ENCODE data around the gene GPR78. TPM values are rescaled to one million over a fixed set of nuclear protein-coding genes. Genes with fewer than 3 reads are reported as not detected.
A peak's percentile ranks its signal among the peaks of the same experiment; 100 is the strongest.

The GPR78 gene
- total RNA-seq, 6 donors from 2014 or later: 0.03 to 0.07 TPM; not detected in 4

DNA sequence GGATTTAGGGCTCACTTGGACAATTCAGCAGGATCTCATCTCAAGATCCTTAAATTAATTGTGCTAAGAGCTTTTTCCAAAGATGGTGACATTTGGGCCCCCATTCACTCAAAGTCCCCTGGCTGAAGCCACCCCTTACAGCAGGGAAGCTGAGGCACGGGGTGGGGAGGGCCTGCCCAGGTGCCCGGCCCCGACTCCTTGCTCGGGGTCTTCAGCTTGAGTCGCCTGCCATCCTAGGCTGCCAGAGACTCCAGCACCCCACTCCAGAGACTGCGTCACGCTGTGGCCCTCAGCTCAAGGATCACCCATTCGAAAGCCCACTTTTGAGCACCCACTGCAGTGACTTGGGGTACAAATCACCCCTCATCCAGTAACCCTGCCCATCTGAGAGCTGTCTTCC lies 39.2 kb upstream of the GPR78 start:
- WGBS, 2 donors: 68 to 86% methylated on average over 3 to 8 of the region's 8 CpGs

DNA sequence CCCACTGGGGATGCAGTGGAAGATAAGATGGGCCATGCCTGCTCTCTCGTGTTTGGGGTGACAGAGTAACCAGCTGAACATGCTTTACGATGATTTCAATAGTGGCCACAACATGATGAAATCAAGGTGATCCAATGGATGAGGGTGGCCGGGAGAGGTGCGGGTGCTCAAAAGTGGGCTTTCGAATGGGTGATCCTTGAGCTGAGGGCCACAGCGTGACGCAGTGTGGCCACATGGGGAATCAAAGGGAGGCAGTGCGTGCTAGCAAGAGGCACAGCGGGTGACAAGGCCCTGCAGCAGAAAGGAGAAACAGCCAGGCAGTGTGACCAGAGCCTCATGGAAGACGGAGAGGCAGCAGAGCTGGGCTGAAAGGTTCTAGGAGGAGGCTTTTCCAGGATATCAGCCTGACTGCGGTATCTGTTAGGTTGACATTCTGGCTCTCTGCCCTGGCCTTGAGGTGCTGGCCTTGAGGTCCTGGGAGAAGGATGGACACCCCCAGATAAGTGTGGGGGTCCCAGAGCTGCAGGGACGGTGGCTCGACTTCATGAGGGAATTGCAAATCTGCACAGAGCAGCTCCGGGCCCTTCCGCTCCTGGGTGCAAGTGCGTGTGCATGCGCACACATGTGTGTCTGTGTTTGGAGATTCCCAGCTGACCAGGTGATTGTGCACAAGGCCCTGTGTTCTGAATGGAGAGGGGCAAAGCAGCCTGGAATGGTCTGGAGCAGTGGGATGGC lies 38.0 kb upstream of the GPR78 start:
- Histone ChIP-seq H3K27me3 (no peaks in the 10 kb centered on the region), H3K9me3 (no peaks in the 10 kb centered on the region), H3K27ac (no peak overlapping the region), H3K4me3 (no peak overlapping the region), H3K36me3 (no peaks in the 10 kb centered on the region), H3K4me1 (peaks cover 4 to 15% (median 7%) of the 10 kb centered on the region in 4 donors)
- ATAC-seq (ENCODE audit: low FRiP score in 2 of 2) (no peak), DNase-seq (peak in 1 of 2 donors; percentile 34)
- WGBS, 2 donors: 90% methylated on average over 17 of the region's 17 CpGs
- TF ChIP-seq EP300 (IDR thresholded peaks at IDR 0.05) (no peak), POLR2AphosphoS5 (IDR thresholded peaks at IDR 0.05) (no peak)

More for the DNA sequence above, 39.2 kb upstream of the GPR78 start:
- DNase-seq (no peak), ATAC-seq (ENCODE audit: low FRiP score in 2 of 2) (no peak)
- H3K4me1 ChIP-seq: peaks cover 10 to 21% (median 14%) of the 10 kb centered on the region in 4 donors
- no peak overlapping the region for H3K4me3 ChIP-seq
- H3K27me3 ChIP-seq: no peaks in the 10 kb centered on the region
- H3K36me3 ChIP-seq: no peaks in the 10 kb centered on the region
- no peak overlapping the region for H3K27ac ChIP-seq
- TF ChIP-seq POLR2A (IDR thresholded peaks at IDR 0.05) (no peak), EP300 (IDR thresholded peaks at IDR 0.05) (no peak), POLR2AphosphoS5 (IDR thresholded peaks at IDR 0.05) (no peak)
- TF ChIP-seq, protein P1, sequence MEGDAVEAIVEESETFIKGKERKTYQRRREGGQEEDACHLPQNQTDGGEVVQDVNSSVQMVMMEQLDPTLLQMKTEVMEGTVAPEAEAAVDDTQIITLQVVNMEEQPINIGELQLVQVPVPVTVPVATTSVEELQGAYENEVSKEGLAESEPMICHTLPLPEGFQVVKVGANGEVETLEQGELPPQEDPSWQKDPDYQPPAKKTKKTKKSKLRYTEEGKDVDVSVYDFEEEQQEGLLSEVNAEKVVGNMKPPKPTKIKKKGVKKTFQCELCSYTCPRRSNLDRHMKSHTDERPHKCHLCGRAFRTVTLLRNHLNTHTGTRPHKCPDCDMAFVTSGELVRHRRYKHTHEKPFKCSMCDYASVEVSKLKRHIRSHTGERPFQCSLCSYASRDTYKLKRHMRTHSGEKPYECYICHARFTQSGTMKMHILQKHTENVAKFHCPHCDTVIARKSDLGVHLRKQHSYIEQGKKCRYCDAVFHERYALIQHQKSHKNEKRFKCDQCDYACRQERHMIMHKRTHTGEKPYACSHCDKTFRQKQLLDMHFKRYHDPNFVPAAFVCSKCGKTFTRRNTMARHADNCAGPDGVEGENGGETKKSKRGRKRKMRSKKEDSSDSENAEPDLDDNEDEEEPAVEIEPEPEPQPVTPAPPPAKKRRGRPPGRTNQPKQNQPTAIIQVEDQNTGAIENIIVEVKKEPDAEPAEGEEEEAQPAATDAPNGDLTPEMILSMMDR (IDR thresholded peaks at IDR 0.05): no peak
- no peaks in the 10 kb centered on the region for H3K9me3 ChIP-seq

DNA sequence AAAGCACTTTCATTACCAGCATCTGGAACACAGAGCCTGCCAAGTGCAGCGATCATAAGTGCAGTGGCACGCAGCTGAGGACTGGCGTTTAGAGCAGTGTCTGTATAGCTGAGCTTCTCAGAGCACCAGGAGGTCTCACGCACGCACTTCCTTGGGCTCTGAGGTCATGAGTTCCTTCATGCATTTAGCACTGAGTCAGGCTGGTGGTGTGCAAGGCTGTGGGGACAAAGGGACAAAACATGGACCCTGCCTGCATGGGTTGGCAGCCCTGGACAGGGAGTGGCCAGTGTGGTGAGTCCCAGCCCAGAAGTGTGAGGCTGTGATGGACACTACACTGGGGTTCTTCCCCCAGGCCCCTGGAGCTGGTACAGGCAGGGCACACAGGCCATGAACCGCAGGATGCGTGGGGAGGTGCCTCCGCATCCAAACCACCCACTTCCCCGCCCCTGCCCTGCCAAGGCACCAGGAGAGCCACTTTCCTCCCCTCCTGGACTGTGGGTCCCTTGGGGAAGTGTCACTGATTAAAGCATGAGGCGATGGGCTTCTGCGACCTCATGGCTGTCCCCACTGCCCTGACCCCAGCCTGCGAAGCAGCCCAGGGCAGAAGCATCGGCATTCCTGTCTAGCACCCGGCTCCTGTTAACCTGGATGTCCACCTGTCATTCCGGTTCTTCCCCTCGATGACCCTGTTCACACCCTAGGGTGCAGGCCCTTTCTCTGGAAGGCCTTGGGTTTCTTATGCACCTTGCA lies 37.2 kb upstream of the GPR78 start:
- DNase-seq: no peak

DNA sequence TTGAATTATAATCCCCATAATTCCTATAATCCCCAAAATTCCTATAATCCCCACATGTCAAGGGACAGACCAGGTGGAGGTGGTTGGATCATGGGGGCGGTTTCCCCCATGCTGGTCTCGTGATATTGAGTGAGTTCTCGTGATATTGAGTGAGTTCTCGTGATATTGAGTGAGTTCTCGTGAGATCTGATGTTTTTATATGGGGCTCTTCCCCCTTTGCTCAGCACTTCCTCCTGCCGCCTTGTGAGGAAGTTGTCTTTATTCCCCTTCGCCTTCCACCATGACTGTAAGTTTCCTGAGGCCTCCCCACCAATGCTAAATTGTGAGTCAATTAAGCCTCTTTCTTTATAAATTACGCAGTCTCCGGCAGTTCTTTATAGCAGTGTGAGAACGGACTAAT lies 36.6 kb upstream of the GPR78 start:
- Histone ChIP-seq H3K36me3 (no peaks in the 10 kb centered on the region), H3K9me3 (no peaks in the 10 kb centered on the region), H3K4me3 (no peak overlapping the region), H3K27me3 (no peaks in the 10 kb centered on the region), H3K4me1 (peaks cover 0 to 3% (median 0%) of the 10 kb centered on the region in 4 donors), H3K27ac (no peak overlapping the region)
- WGBS, 2 donors: 76 to 89% methylated on average over 10 of the region's 10 CpGs
- ATAC-seq (ENCODE audit: low FRiP score in 2 of 2): no peak
- DNase-seq: no peak
- TF ChIP-seq EP300 (IDR thresholded peaks at IDR 0.05): no peak
- TF ChIP-seq POLR2AphosphoS5 (IDR thresholded peaks at IDR 0.05): no peak
- TF ChIP-seq POLR2A (IDR thresholded peaks at IDR 0.05): no peak
- TF ChIP-seq, protein P1 (IDR thresholded peaks at IDR 0.05): no peak

More for the DNA sequence above, 37.2 kb upstream of the GPR78 start:
- Histone ChIP-seq H3K9me3 (no peaks in the 10 kb centered on the region), H3K27me3 (no peaks in the 10 kb centered on the region), H3K4me3 (no peak overlapping the region), H3K36me3 (no peaks in the 10 kb centered on the region), H3K4me1 (peaks cover 0 to 7% (median under 1%) of the 10 kb centered on the region in 4 donors), H3K27ac (no peak overlapping the region)
- ATAC-seq (ENCODE audit: low FRiP score in 2 of 2): no peak
- WGBS, 2 donors: 91 to 92% methylated on average over 8 to 16 of the region's 16 CpGs
- TF ChIP-seq, protein P1 (IDR thresholded peaks at IDR 0.05): no peak

DNA sequence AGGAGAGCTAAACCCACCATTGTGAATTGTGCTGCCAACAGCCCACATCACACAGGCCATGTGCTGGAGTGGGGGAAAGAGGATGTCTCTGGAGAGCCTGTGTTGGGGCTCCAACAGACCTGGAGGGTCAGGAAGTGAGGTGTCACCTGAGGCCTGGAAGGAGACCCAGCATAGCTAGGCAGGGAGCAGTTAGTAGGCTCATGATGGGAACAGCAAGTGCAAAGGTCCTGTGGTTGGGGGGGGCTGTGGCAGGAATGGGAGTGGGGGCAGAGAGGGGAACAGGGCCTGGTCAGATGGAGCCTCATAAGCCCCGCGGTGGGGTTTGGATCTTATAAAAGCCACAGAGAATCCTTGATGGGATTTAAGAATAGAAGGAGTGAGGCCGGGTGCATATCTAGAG lies 35.9 kb upstream of the GPR78 start:
- TF ChIP-seq EP300 (IDR thresholded peaks at IDR 0.05) (no peak), POLR2AphosphoS5 (IDR thresholded peaks at IDR 0.05) (no peak), POLR2A (IDR thresholded peaks at IDR 0.05) (no peak)
- TF ChIP-seq, protein P1 (IDR thresholded peaks at IDR 0.05): no peak
- no peaks in the 10 kb centered on the region for H3K9me3 ChIP-seq
- H3K4me3 ChIP-seq: no peak overlapping the region
- DNase-seq (no peak), ATAC-seq (ENCODE audit: low FRiP score in 2 of 2) (no peak)
- H3K36me3 ChIP-seq: no peaks in the 10 kb centered on the region
- H3K4me1 ChIP-seq: peaks cover 0 to 3% (median 0%) of the 10 kb centered on the region in 4 donors
- H3K27me3 ChIP-seq: no peaks in the 10 kb centered on the region
- no peak overlapping the region for H3K27ac ChIP-seq
- WGBS, 2 donors: 95 to 100% methylated on average over 3 of the region's 3 CpGs

Data from upper lobe of left lung (tissue), 6 donors.